DMS153 treated with DMSO at 0.1 percent for 48 hours (cell line): Measurements from ENCODE around the gene MTCP1.

Experiments used
- DNase-seq: peaks from one replicate; lab custom pipeline; 2025; ENCODE audit not compliant: unreplicated experiment; lab: John Stamatoyannopoulos, UW

Gene MTCP1

DNA sequence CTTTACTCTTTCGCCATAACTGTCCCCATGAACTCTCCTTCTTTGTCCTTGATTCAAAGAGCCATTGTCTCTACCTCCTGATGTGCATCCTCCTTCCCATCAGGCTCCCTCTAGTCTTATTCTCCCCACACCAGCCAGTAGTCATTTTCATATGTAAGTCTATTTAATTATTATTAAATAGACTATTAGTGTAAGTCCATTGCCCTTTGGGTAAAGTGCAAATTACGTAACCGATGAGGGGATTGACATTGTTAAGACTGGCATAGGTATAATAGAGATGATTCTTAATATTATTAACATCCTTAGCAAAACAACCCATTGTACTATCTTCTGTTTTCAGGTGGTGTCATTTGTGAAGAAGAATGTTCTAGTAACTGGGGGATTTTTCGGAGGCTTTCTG is 16.7 kb downstream of the MTCP1 start:
- DNase-seq, result no peak

DNA sequence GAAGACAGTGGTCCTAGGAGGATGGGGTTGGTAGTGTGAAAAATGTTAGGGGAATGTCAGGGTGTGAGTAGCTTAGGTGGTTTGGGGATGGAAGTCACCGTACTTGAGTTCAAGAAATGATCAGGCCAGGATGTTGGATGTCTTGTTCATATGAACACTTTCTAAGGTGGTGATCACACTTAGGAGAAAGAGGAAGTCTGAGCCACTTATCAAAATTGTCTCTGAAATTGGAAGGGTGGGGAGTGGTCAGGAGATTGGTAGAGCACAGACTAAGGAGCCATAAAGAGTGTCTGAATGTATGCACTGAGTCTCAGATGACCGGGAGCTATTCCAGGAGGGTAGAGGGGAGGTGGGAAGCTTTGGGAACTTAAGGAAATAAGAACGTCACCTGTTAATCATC is 17.3 kb downstream of the MTCP1 start:
- no peak for DNase-seq

DNA sequence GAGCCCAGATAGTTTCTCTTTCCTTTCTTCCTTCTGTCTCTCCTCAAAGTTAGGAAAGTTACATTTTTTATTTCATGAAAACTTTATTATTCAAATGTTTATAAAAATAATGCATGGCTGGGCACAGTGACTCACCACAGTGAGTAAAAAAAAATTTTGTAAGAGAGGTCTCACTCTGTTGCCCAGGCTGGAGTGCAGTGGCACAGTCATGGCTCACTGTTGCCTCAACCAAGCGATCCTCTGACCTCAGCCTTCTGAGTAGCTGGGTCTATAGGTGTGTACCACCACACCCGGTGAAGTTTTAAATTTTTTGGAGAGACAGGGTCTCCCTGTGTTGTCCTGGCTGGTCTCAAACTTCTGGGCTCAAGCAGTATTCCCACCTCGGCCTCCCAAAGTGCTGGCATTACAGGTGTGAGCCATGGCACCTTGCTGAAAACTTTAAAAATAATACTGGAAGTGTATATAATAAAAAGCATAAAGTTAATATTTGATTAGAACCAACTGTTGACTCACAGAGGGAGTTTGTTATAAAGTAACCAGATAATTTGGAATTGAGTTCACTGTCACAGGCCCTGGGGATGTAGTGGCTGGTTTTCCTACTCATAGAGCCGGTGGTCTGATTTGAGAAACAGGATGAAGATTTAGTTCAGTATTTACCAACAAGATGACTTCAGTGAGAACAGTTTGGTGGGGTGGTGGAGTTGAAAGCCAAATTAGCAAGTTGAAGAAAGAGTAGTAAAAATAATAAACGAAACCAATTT is 18.0 kb downstream of the MTCP1 start:
- DNase-seq, result no peak

DNA sequence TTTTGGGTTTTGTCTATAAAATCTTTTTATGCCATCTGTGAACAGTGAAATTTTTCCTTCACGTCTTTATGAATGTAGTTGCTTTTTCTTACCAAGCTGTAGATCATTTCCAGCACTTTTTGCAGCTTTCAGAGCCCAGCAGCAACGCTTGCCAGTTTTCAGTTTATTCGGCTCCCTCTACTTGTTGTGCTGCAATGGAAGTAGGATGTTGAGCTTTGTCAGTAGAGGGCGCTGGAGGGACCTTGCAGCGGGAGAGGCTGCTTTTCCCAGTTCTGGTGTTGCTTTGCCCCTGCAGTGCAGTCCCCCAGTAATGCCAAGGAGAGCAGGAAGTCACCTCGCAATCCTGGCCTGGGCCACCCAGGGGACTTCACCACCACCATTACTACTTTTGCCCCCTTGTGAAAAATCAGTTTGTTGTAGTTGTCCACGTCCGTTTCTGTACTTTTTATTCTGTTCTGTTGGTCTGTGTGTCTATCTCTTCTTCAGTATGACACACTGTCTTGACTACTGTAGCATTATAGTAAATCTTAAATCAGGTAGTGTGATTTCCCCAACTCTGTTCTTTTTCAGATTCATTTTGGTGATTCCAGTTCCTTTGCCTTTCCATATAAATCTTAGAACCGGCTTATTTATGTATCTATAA is 21.8 kb downstream of the MTCP1 start:
- DNase-seq, result peak; percentile 4

DNA sequence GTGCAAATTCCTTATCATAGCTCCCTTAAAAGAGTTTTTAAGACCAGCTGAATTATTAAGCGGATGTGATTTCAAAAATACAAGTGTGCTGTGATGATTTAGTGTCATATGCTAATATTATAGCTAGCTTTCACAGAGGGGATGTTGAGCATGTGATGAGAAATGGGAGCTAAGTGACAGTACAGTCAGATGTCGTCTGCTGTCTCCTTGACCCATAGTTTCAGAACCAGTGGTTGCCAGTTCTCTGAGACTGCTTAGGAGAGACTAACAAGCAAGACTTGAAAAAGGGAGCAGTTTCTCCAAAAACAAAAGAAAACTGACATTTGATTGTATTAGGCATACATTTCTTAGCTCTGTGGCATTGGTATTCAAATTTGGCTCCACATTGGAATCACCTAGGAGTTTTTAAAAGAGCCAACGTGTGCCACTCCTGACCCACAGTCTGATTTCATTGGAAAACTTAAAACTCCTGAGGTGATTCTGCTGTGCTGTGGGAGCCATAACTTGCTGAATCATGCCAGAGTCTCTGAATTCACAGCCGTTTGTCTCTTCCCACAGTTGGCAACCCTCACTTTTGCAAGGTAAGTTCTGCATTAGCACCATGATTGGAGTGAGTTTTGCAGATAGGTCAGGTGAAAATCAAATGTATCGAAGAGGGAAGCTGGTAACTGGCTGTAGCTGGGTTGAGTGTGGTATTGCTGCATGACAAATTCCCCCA is 24.0 kb downstream of the MTCP1 start:
- no peak for DNase-seq

DNA sequence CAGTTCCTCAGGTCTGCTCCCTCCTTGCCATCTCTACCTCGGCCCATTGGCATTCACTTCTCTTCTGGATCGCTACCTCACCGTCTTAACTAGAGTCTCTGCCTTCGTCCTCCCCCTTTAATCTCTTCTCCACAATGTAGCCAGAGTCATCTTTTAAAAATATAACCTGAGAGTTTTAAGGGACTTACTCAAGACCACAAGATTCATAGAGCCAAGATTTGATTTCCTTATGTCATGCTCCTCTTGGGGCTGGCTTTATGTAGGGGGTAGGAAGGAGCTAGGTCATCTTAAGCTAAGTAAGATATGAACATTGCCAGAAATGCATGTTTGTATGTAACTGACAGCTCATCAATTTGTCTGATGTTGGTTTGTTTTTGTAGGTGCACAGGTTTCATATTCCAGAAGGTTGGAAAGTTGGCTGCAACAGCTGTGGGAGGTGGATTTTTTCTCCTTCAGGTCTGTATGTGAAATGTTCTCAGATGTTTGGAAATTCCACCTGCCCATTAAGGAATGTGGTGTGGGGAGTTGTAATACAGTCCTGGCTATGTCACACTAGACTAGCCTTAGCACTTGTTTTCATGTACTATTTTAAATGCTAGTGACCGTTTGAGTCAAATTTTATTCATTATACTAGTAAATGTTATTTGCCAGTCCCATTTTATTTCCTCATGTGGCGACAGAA is 24.7 kb downstream of the MTCP1 start:
- no peak for DNase-seq

DNA sequence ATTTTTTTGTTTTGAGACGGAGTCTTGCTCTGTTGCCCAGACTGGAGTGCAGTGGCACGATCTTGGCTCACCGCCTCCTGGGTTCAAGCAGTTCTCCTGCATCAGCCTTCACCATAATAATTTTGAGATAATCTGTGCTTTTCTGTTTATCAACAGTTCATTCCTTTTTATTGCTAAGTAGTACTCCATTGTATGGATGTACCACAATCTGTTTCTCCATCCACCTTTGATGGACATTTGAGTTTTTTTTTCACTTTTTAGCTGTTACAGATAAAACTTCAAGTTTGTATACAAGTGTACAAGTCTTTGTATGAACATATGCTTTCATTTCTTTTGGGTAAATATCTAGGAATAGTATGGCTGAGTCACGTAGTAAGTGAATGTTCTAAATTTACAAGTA is 35.2 kb downstream of the MTCP1 start:
- DNase-seq, result no peak

DNA sequence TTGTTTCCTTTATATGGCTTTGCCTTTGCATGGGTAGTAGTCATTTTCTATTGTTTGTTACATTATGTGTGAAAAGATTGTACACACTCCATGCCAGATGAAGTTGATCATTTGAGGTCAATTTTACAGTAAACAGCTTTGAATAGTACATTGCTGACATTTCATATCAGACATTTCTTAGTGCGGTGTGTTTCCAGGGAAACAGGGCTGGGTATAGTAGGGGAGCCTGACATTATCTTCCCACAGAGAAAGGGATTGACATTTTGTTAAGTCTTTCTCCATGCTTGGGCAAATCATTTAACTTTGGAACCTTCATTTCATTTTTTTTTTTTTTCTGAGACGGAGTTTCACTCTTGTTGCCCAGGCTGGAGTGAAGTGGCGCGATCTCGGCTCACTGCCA is 39.3 kb downstream of the MTCP1 start:
- no peak for DNase-seq

DNA sequence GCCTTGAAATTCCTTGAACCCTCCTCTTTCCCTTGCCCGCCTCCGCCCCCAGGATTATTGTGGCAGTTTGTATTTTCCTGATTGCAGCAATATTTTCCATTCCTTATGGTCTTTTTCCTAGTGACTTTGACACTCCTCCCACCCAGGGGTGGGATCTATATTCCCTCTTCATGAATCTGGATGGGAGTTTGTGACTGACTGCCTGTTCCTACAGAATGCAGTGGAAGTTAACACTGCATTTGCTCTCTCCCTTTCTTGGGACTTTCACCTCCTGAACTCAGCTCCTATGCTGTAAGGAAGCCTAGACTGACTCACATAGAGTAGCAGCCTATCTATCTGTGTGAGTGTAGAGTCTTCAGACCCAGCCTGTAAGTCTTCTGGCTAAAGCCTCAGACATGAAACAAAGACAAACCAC is 42.1 kb downstream of the MTCP1 start:
- no peak for DNase-seq

DNA sequence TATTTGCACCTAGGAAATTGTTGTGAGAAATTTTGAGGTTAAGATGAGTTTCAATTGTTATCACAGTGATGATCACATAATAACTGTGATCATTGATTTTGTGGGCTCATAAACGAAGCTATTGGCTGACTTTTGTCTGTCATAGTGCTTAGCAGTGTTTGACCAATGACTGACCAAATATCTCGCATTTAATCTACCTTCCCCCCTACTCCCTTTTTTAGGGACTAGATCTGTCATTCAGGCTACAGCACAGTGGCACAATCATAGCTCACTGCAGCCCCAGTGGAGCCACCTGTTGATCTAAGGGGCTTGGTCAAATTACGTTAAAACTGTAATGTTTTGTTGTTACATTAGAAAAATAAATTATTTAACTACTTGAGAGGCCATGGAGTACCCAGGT is 42.8 kb downstream of the MTCP1 start:
- no peak for DNase-seq

DNA sequence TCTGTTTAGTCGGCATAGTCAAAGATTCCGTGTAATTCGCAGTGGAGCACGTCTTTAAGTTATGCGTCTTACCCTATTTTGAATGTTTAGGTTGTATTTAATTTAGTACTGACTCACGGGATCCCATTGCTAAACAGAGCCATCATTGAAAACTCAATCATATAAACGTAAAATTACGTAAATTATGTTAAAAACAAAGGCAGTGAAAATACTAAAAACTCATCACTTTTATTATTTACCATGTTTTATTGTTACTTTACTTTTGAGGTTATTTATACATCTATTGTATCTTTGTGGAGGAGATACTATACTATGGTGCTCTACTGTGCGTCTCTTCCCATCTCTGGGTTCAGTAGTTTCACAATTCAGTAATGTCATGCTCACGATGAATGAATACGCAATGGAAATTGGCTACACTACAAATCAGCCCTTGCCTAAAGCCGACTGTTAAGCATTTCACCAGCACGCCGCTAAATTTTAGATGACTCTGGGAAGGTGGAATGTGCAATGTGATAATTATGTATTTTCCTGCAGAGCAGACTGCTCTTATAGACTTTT is 43.3 kb downstream of the MTCP1 start:
- DNase-seq, result peak; percentile 21

DNA sequence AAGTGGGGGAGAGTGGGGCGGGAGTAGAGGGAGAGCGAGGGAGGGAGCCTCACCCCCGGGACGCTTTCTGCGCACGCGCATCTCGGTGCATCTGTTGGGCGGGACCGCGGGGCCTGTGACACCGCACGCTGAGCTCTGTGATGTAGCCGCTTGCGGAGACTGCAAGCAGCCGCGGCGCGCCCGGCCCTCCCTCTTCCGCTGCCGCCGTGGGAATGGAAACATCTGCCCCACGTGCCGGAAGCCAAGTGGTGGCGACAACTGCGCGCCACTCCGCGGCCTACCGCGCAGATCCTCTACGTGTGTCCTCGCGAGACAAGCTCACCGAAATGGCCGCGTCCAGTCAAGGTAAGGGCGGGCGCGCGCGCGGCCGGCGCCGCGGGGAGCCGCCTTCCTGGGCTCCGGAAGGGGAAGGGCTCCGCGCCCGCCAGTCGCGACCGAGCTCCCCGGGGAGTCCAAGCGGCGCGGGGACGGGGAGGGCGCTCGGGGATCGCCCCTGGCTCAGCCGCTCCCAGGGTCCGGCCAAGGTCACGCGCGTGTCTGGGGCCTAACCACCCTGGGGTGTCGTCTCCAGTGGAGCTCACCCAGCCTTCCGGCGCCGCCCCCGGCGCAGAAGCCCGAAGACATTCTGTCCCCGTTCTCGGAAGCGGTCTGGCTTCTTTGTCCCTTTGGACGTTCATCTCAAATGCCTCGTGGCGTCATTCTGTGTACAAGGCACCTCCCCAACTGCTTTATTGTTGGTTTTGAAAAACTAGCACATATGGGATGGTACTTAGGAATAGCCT is 44.0 kb downstream of the MTCP1 start, which contains the start of gene FUNDC2:
Gene FUNDC2 (plus strand): TSS at position 118 of the 782 bp plus-strand sequence. CDS start 95 bp downstream, at position 213.
- DNase-seq, result peak; percentile 94

DNA sequence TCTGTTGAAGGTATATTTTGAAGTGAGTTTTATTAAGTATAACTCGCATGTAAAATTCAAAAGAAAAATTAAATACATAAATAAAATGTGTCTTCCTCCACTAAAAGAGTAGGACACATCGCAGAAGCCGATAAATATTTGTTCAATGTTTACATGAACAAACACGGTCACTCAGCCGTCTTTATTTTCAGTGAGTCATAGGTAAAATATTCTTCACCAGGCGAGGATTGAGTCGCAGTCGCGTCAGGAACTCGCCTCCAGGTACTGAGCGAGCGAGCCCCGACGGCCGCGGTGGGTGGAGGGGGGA is 44.6 kb downstream of the MTCP1 start:
- DNase-seq, result no peak

DNA sequence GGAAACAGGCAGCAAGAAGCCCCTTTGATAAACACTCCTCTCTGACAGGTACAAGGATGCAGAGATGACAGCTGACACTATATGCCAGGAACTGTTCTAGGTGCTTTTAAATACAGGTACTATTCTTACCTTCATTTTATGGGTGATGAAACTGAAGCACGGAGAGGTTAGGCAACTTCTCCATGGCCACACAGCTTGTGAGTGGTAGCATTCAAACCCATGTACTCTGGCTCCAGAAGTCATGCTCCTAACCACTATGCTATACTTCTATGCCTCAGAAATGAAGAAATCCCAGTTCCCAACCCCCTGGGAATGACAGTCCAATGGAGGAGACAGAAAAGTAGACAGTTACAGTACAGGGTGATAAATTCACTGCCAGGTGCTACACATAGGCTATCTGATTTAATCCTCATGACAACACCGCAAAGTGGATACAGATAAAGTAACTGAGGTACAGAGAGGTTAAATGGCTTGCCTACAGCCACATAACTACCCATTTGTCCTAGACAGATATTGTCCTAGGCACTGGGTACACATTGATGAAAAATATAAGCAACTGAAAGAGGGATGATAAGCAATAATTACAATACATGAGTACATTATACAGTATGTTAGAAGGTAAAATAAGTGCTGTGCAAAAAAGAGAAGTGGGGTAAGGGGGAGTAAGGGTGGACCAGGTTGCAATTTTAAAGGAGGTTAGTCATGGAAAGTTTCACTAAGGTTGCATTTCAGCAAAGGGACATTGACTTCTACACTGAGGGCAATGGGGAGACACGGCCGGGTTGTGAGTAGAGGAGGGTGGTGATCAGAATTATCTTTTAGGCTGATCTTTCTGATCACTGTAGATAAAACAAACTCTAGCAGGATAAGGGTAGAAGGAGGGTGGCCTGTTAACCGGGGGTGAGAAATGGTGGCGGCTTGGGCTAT is 46.8 kb downstream of the MTCP1 start:
- DNase-seq, result no peak

DNA sequence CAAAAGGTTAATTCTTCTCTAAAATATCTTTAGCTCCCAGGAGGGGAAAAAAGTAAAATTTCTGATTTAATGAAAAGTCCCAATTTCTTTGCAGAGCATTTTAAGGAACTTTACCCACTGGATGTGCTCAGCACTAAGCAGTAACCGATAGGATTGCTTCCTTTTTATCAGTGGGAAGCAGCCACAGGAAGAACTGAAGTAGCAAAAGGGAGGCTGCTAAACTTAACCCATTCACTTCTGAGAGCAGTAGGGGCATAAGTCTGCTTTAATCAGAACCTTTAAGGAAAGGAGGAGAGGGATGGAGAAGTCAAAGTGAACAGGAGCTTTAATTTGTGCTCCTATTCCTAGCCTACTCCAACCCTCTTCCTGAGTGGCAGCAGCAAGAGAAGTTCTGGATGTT is 48.4 kb downstream of the MTCP1 start, which contains the start of gene F8:
Gene F8 (minus strand): TSS at position 139 of the 400 bp plus-strand sequence. CDS start 171 bp downstream, outside the sequence.
- DNase-seq, result no peak

DNA sequence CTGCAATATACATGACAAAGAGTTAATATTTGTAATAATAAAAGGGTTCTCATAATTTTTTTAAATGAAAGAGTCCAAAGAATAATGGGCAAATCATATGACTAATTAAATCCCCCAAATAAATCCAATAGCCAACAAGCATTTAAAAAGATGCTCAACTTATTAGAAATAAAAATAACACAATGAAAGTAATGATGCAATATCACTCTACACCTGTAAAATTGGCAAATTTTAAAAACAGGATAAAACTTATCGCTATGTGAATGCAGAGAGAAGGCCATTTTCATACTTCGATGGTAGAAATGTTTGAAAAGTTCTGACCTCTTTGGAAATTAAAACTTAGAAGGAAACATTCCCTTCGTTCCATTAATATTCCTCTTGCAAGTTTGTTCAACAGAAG is 50.3 kb downstream of the MTCP1 start:
- no peak for DNase-seq
